ENCODE results near the gene TXNL4B.

- no peak for TF ChIP-seq CTCF (IDR thresholded peaks at IDR 0.05)
- no peak for TF ChIP-seq POLR2A (IDR thresholded peaks at IDR 0.05)
Measured at GRCh38 chr16:72137380-72138063, 44.1 kb upstream of the TXNL4B start.

Measured in ovary (tissue), 3 donors.